ENCODE results near the gene SH3RF3.

DNA sequence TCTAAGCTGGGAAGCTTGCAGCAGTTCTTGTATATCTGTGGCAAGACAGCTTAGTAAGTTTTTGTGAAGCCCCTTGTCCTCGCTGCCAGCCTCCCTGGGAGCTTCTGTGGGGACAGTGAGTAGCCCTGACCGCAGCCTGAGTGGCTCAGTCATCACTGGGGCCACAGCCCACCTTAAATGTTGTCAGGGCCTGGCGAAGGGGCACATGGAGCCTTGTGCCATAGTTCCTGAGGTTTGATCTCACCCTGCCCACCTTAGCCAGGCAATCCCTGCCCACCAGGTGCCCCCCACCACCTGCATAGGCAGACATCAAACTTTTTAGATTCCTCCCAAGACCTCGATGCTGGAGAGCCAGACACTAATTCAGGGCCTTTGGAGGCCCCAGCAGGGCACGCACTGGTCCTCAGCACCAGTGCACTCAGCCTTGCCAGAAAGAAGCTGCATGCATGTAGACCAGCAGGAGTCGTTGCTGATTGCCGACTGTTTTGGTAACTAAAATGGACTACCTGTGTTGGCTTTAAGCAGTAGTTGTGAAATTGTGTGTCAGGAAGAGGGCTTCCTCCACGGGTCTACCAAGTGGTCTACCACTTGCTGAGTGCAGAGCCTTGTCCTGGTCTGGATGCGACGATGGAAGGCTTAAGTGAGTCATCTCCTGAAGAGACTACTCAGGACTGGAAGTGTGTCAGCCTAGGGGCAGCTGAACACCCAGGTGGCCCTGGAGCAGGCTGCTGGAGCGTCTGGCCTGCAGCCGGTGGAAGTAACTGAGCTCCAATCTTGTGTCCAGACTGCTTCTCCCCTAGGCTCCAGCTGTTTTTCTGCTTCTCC is 251.7 kb downstream of the SH3RF3 start:
- TF ChIP-seq, protein P1, sequence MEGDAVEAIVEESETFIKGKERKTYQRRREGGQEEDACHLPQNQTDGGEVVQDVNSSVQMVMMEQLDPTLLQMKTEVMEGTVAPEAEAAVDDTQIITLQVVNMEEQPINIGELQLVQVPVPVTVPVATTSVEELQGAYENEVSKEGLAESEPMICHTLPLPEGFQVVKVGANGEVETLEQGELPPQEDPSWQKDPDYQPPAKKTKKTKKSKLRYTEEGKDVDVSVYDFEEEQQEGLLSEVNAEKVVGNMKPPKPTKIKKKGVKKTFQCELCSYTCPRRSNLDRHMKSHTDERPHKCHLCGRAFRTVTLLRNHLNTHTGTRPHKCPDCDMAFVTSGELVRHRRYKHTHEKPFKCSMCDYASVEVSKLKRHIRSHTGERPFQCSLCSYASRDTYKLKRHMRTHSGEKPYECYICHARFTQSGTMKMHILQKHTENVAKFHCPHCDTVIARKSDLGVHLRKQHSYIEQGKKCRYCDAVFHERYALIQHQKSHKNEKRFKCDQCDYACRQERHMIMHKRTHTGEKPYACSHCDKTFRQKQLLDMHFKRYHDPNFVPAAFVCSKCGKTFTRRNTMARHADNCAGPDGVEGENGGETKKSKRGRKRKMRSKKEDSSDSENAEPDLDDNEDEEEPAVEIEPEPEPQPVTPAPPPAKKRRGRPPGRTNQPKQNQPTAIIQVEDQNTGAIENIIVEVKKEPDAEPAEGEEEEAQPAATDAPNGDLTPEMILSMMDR (IDR thresholded peaks at IDR 0.05; ENCODE audit: insufficient read depth, low read depth, low read length), result no peak
- no peak for TF ChIP-seq EZH2 (IDR thresholded peaks at IDR 0.05; ENCODE audit: insufficient read depth, low read length)
